Endothelial cell of umbilical vein (primary cell): ENCODE data around the gene MEF2A. TPM values are rescaled to one million over a fixed set of nuclear protein-coding genes. Genes with fewer than 3 reads are reported as not detected.

Experiments
- BruUV-seq: library from RNA; stranded (reverse); fragments of 400-500 nt; replicated peaks from 2 replicates; lab custom pipeline; 2021; lab: Mats Ljungman, UMichigan
- CTCF ChIA-PET: fragments of 300-600, 350-600 bp; sonication (Branson Sonifier 250); formaldehyde crosslinking; loops from one replicate; lab custom pipeline; 2021; ENCODE audit warnings: antibody characterized with exemption, inconsistent platforms; lab: Charles Lee
- POLR2A ChIA-PET: fragments of 300-600, 350-600 bp; sonication (Branson Sonifier 250); formaldehyde crosslinking; loops from one replicate; lab custom pipeline; 2021; ENCODE audit warnings: antibody characterized with exemption, inconsistent platforms; lab: Charles Lee
- DNase-seq: peaks from one replicate; pipeline ENCODE4 v3.0.0-alpha.2; 2011; ENCODE audit warnings: low read depth, low spot score
- FAIRE-seq: peaks from 2 replicates; lab custom pipeline; 2011; peaks lifted over from hg19 to GRCh38; lab: Jason Lieb, UNC
- H2AFZ ChIP-seq: 2 replicates; pipeline ENCODE4 v1.6.0; 2012; ENCODE audit warnings: low read depth, low read length, control low read depth, inconsistent platforms
- H3K27ac ChIP-seq: 2 replicates; pipeline ENCODE4 v1.5.1; 2011; ENCODE audit warnings: low read depth, mild to moderate bottlenecking, control low read depth, low read length, moderate library complexity; ENCODE audit not compliant: insufficient read depth
- H3K27me3 ChIP-seq, 2 experiments: 2 replicates each; pipeline versions ENCODE4 v1.6.0 to v1.6.1; 2011; ENCODE audit warnings: low read length in 2 of 2, mixed read lengths in 1 of 2; ENCODE audit not compliant: control insufficient read depth in 2 of 2, insufficient read depth in 2 of 2
- H3K36me3 ChIP-seq, 2 experiments: 2 replicates in 1 of 2; 3 replicates in 1 of 2; pipeline ENCODE4 v1.5.1; 2011; ENCODE audit warnings: low read length in 2 of 2, mild to moderate bottlenecking in 1 of 2, moderate library complexity in 1 of 2; ENCODE audit not compliant: control insufficient read depth in 2 of 2, insufficient read depth in 2 of 2; ENCODE audit errors: extremely low read depth in 1 of 2
- H3K4me1 ChIP-seq: 3 replicates; pipeline ENCODE4 v1.5.1; 2011; ENCODE audit warnings: mild to moderate bottlenecking, low read length; ENCODE audit not compliant: control insufficient read depth, insufficient read depth; ENCODE audit errors: extremely low read depth
- H3K4me2 ChIP-seq: 2 replicates; pipeline ENCODE4 v1.6.1; 2011; ENCODE audit warnings: low read length, control low read depth, mixed read lengths; ENCODE audit not compliant: insufficient read depth
- H3K4me3 ChIP-seq, 3 experiments: fragments of 200-600 bp in 1 of 3; sonication (generic), shearing (Covaris generic) in 1 of 3; replicated peaks in 1 of 3; 2 replicates each; pipeline ENCODE4 v1.5.1; 2011 to 2016; ENCODE audit warnings: control low read depth in 3 of 3, low read length in 3 of 3, mild to moderate bottlenecking in 2 of 3, inconsistent platforms in 1 of 3, low read depth in 1 of 3, moderate library complexity in 1 of 3; ENCODE audit not compliant: insufficient read depth in 1 of 3
- H3K79me2 ChIP-seq: 2 replicates; pipeline ENCODE4 v1.6.0; 2012; ENCODE audit warnings: low read length, inconsistent platforms; ENCODE audit not compliant: control insufficient read depth, insufficient read depth
- H3K9ac ChIP-seq: replicated peaks from 2 replicates; pipeline ENCODE3; 2011; ENCODE audit warnings: low read length, control low read depth; ENCODE audit not compliant: insufficient read depth; ENCODE audit errors: extremely low read depth
- H3K9me1 ChIP-seq: replicated peaks from 3 replicates; pipeline ENCODE4 v1.6.0; 2011; ENCODE audit warnings: mild to moderate bottlenecking, low read length; ENCODE audit not compliant: control insufficient read depth, insufficient read depth; ENCODE audit errors: extremely low read depth
- H3K9me3 ChIP-seq: replicated peaks from 2 replicates; pipeline ENCODE4 v1.5.1; 2012; ENCODE audit warnings: low read length, inconsistent platforms; ENCODE audit not compliant: control insufficient read depth, insufficient read depth
- H4K20me1 ChIP-seq: replicated peaks from 2 replicates; pipeline ENCODE3; 2011; ENCODE audit warnings: mild to moderate bottlenecking, low read length; ENCODE audit not compliant: control insufficient read depth, insufficient read depth; ENCODE audit errors: extremely low read depth
- EZH2 ChIP-seq: IDR thresholded peaks from 2 replicates; pipeline ENCODE4 v1.6.1; 2012; ENCODE audit warnings: borderline replicate concordance, low read depth, mild to moderate bottlenecking, moderate library complexity, low read length, inconsistent platforms; ENCODE audit not compliant: severe bottlenecking
- FOS ChIP-seq: IDR thresholded peaks from 2 replicates; pipeline ENCODE4 v1.6.1; 2011; ENCODE audit warnings: mild to moderate bottlenecking, low read length, moderate library complexity, borderline replicate concordance; ENCODE audit not compliant: insufficient read depth
- GATA2 ChIP-seq: IDR thresholded peaks from 2 replicates; pipeline ENCODE4 v1.7.0; 2011; ENCODE audit warnings: low read depth, mild to moderate bottlenecking, moderate library complexity, mixed read lengths, low read length; ENCODE audit not compliant: insufficient read length, insufficient read depth
- JUN ChIP-seq: IDR thresholded peaks from 2 replicates; pipeline ENCODE4 v1.6.1; 2011; ENCODE audit warnings: borderline replicate concordance, low read depth; ENCODE audit not compliant: insufficient read length, insufficient read depth
- MYC ChIP-seq: IDR thresholded peaks from one replicate; pipeline ENCODE4 v1.6.1; 2011; ENCODE audit warnings: mild to moderate bottlenecking, low read depth, low read length
- POLR2A ChIP-seq: IDR thresholded peaks from 2 replicates; pipeline ENCODE4 v1.6.1; 2012; ENCODE audit warnings: low read depth, mild to moderate bottlenecking, control low read depth, low read length
- POLR2AphosphoS5 ChIP-seq: IDR thresholded peaks from 2 replicates; pipeline ENCODE4 v1.6.1; 2012; ENCODE audit warnings: low read depth, mild to moderate bottlenecking, control low read depth, low read length, moderate library complexity; ENCODE audit not compliant: insufficient read depth
- dilution Hi-C: fragments of 300-500 bp; cut with MboI; formaldehyde crosslinking; loops from one replicate; pipeline ENCODE4 v1.15.0; 2019; ENCODE audit warnings: low sequenced_read_pairs; ENCODE audit not compliant: extremely low pct_ligation_motif_present
- intact Hi-C: fragments of 100-400 bp; cut with micrococcal nuclease; formaldehyde crosslinking; loops from one replicate; pipeline ENCODE4 v1.10.0; 2022
- polyA plus RNA-seq, 4 experiments: library from polyadenylated mRNA; depleted of rRNA in 3 of 4; stranded (reverse) in 3 of 4; unstranded in 1 of 4; fragments of >200 nt; gene quantifications; 2 replicates each; pipeline versions ENCODE4 v1.2.1 to v1.2.3, GENCODE V29; 2011 to 2012; ENCODE audit warnings: missing spikeins in 1 of 4
- total RNA-seq: library from RNA; stranded (reverse); gene quantifications from 2 replicates; pipeline ENCODE4 v1.2.3, GENCODE V29; 2021
- TF ChIP-seq, protein P1 (sequence below), 2 donors: IDR thresholded peaks; 1 replicate in 1 of 2; 2 replicates in 1 of 2; pipeline ENCODE4 v1.5.1; 2011; ENCODE audit warnings: low read length in 2 of 2, mild to moderate bottlenecking in 2 of 2, moderate library complexity in 2 of 2, control low read depth in 1 of 2, inconsistent platforms in 1 of 2, low read depth in 1 of 2; ENCODE audit not compliant: insufficient read depth in 1 of 2; ENCODE audit errors: extremely low read depth in 1 of 2
- TF ChIP-seq, protein P2 (sequence below): IDR thresholded peaks from 2 replicates; pipeline ENCODE4 v1.6.1; 2011; ENCODE audit not compliant: insufficient read depth, insufficient read length

Gene MEF2A
- total and polyA plus RNA-seq, 2 donors (not counting 3 experiments of a cell fraction or from before 2014, with no cell fraction given), result 38.0 to 45.3 TPM

DNA sequence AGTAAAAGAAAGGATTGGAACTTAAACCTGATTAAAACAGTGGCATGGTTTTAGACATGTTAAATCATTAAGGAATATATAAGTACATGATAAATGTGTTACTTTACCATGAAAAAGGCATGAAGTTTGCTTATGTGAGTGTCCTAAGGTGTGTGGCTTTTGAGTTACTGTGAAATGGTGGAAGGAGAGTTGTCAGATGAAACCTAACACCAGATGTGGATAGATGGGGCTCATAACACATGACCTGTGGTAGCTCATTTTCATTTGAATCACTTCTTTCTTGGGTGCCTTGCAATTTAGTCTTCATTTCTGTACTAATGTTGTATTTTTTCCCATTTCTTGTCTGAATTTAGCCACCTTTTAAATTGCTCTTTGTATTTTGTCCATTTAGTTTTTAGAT, 13.0 kb downstream of the MEF2A start:
- Histone ChIP-seq H3K79me2 (peaks cover 85% of the 10 kb centered on the region), H3K4me2 (no peak overlapping the region), H4K20me1 (peaks cover 13% of the 10 kb centered on the region), H3K36me3 (no peaks in the 10 kb centered on the region), H3K27me3 (no peaks in the 10 kb centered on the region), H3K9me3 (no peaks in the 10 kb centered on the region), H3K9me1 (no peaks in the 10 kb centered on the region), H3K9ac (no peak overlapping the region), H3K4me3 (no peak overlapping the region), H3K27ac (no peak overlapping the region), H3K4me1 (no peaks in the 10 kb centered on the region), H2AFZ (no peak overlapping the region)
- intact Hi-C loops (no loop called here), dilution Hi-C loops (no loop called here)
- no TSS peak for BruUV-seq
- POLR2A ChIA-PET, result no interaction called here
- TF ChIP-seq EZH2, result no peak
- FAIRE-seq, result no peak
- DNase-seq, result no peak
- CTCF ChIA-PET, result interaction anchor here (1.0 to 5.1 kb wide), 3 partner anchors 10 to 125 kb away, joined by 3 to 19 read pairs (median 3); no protein-coding TSS in a partner anchor

DNA sequence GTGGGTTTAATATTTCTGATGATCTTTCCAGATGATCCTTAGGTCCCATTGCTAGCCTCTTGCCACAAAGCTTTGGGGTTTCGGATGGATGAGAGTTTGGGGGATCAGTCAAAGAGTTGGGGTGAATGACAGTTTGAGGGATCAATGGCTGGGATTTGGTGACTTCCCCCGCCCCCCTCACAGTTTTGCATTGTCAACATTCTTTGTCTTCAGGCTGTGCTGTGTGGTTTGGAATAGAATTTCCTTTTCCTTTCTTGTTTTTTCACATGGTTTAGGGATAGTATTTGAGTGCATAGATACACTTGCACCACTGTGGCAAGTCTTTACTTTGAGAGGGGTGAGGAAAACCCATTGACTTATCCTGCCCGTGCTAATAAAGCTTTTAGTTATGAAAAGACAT, 14.3 kb downstream of the MEF2A start:
- Histone ChIP-seq H4K20me1 (peaks cover 12% of the 10 kb centered on the region), H2AFZ (no peak overlapping the region), H3K27ac (no peak overlapping the region), H3K4me2 (no peak overlapping the region), H3K79me2 (peaks cover 88% of the 10 kb centered on the region), H3K36me3 (no peaks in the 10 kb centered on the region), H3K4me1 (no peaks in the 10 kb centered on the region), H3K9me1 (no peaks in the 10 kb centered on the region), H3K4me3 (no peak overlapping the region), H3K9ac (no peak overlapping the region), H3K9me3 (no peaks in the 10 kb centered on the region), H3K27me3 (no peaks in the 10 kb centered on the region)
- DNase-seq, result no peak
- CTCF ChIA-PET, result interaction anchor here (1.5 to 5.1 kb wide), 2 partner anchors 7 to 124 kb away, joined by 3 to 19 read pairs; no protein-coding TSS in a partner anchor
- no peak for FAIRE-seq
- dilution Hi-C loops (no loop called here), intact Hi-C loops (no loop called here)
- TF ChIP-seq FOS (no peak), POLR2AphosphoS5 (no peak), EZH2 (no peak), JUN (no peak), POLR2A (no peak), MYC (no peak), GATA2 (no peak)
- TF ChIP-seq, protein P1, sequence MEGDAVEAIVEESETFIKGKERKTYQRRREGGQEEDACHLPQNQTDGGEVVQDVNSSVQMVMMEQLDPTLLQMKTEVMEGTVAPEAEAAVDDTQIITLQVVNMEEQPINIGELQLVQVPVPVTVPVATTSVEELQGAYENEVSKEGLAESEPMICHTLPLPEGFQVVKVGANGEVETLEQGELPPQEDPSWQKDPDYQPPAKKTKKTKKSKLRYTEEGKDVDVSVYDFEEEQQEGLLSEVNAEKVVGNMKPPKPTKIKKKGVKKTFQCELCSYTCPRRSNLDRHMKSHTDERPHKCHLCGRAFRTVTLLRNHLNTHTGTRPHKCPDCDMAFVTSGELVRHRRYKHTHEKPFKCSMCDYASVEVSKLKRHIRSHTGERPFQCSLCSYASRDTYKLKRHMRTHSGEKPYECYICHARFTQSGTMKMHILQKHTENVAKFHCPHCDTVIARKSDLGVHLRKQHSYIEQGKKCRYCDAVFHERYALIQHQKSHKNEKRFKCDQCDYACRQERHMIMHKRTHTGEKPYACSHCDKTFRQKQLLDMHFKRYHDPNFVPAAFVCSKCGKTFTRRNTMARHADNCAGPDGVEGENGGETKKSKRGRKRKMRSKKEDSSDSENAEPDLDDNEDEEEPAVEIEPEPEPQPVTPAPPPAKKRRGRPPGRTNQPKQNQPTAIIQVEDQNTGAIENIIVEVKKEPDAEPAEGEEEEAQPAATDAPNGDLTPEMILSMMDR (IDR thresholded peaks at IDR 0.05; ENCODE audit: extremely low read depth in 1 of 2, insufficient read depth in 1 of 2, low read depth in 1 of 2, low read length in 2 of 2), result no peak
- TF ChIP-seq, protein P2, sequence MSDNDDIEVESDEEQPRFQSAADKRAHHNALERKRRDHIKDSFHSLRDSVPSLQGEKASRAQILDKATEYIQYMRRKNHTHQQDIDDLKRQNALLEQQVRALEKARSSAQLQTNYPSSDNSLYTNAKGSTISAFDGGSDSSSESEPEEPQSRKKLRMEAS, result no peak
- POLR2A ChIA-PET, result no interaction called here
- no TSS peak for BruUV-seq
